Stomach (tissue), 9 donors: ENCODE measurements around the gene PLEKHG4B. TPM values are rescaled to one million over a fixed set of nuclear protein-coding genes. Genes with fewer than 3 reads are reported as not detected.
"Not testable (repeated sequence)": the region's sequence is repeated elsewhere in the genome, so short reads cannot be mapped to it uniquely, and the experiment has no call there.

Source experiments
- DNase-seq, 2 donors: peaks; one replicate each; pipeline versions ENCODE4 v3.0.0 to v3.0.0-alpha.2; 2013 to 2019
- H3K27ac ChIP-seq, 5 donors: fragments of 200-600 bp in 4 of 5; sonication (generic) in 4 of 5; one replicate each; pipeline ENCODE4 v1.5.1; 2013 to 2019; ENCODE audit warnings: mild to moderate bottlenecking in 1 of 5, moderate library complexity in 1 of 5
- H3K27me3 ChIP-seq, 3 donors: fragments of 200-600 bp; sonication (generic); one replicate each; pipeline ENCODE4 v1.5.1; 2017 to 2019; ENCODE audit warnings: mixed run types in 1 of 3
- H3K36me3 ChIP-seq, 4 donors: fragments of 200-600 bp; sonication (generic); 1 replicate in 3 of 4; 2 replicates in 1 of 4; pipeline ENCODE4 v1.5.1; 2016 to 2019
- H3K4me1 ChIP-seq, 4 donors: fragments of 200-600 bp; sonication (generic); one replicate each; pipeline ENCODE4 v1.5.1; 2016 to 2019
- H3K4me3 ChIP-seq, 4 donors: fragments of 200-600 bp; sonication (generic) in 3 of 4; one replicate each; pipeline ENCODE4 v1.5.1; 2016 to 2019; ENCODE audit warnings: mild to moderate bottlenecking in 1 of 4
- H3K9me3 ChIP-seq, 4 donors: fragments of 200-600 bp; sonication (generic); one replicate each; pipeline ENCODE4 v1.5.1; 2016 to 2019
- CTCF ChIP-seq, 7 experiments: fragments of 450-650 bp in 4 of 7; fragments of 200-600 bp in 3 of 7; sonication (generic) in 3 of 7; IDR thresholded peaks; one replicate each; pipeline ENCODE4 v1.5.1; 2016 to 2019; ENCODE audit warnings: antibody characterized with exemption in 7 of 7, control low read depth in 2 of 7, mild to moderate bottlenecking in 1 of 7
- EP300 ChIP-seq: sonication (generic); formaldehyde crosslinking; IDR thresholded peaks from one replicate; pipeline ENCODE4 v1.6.1; 2017; ENCODE audit warnings: antibody characterized with exemption
- POLR2A ChIP-seq, 4 donors: fragments of 450-650 bp; IDR thresholded peaks; one replicate each; pipeline ENCODE4 v1.6.1; 2016; ENCODE audit warnings: antibody characterized with exemption in 4 of 4, control low read depth in 2 of 4, mild to moderate bottlenecking in 1 of 4, moderate library complexity in 1 of 4
- POLR2AphosphoS5 ChIP-seq, 3 donors: sonication (generic); formaldehyde crosslinking; IDR thresholded peaks; one replicate each; pipeline ENCODE4 v1.6.1; 2016; ENCODE audit warnings: antibody characterized with exemption in 3 of 3
- WGBS, 5 donors: extraction: QIAGEN DNeasy Blood & Tissue Kit in 3 of 5; methylation state at CpG; one replicate each; pipeline versions ENCODE4 v1.1.5 to v1.1.7; 2013 to 2018; 5-methylcytosine and 5-hydroxymethylcytosine counted together
- intact Hi-C: fragments of 100-400 bp; cut with DNase I; formaldehyde crosslinking; loops from one replicate; pipeline ENCODE4 v1.15.1; 2023; ENCODE audit warnings: low total_unique reads
- polyA plus RNA-seq, 3 donors: library from polyadenylated mRNA; stranded (reverse); fragments of 200-250 nt; gene quantifications; one replicate each; pipeline ENCODE4 v1.2.3, GENCODE V29; 2013
- total RNA-seq, 5 donors: library from RNA; depleted of rRNA; stranded (reverse); fragments of >200 nt; gene quantifications; one replicate each; pipeline versions ENCODE4 v1.1.0 to v1.2.3, GENCODE V29; 2014 to 2016
- donor health status: healthy with polysubstance abuse.
- donor health status: Bipolar disorder and iron deficiency.
- donor health status: healthy.

The PLEKHG4B gene
- total and polyA plus RNA-seq, 8 donors = 0.15 to 4.3 (median 1.8) TPM; not detected in 1

- no peaks in the 10 kb centered on the region for H3K27me3 ChIP-seq
- H3K9me3 ChIP-seq = no peaks in the 10 kb centered on the region
- no peak overlapping the region for H3K27ac ChIP-seq
- no peak overlapping the region for H3K4me3 ChIP-seq
- DNase-seq = no peak
- 90 to 95% (median 92%) methylated on average over 12 of the region's 12 CpGs for WGBS, 5 donors
- TF ChIP-seq POLR2AphosphoS5 (IDR thresholded peaks at IDR 0.05) = no peak
- TF ChIP-seq POLR2A (IDR thresholded peaks at IDR 0.05) = no peak
- TF ChIP-seq CTCF (IDR thresholded peaks at IDR 0.05) = no peak
- no peak for TF ChIP-seq EP300
- peaks cover 0 to 26% (median 15%) of the 10 kb centered on the region in 4 donors for H3K4me1 ChIP-seq
- H3K36me3 ChIP-seq = peaks cover 0 to 19% (median 14%) of the 10 kb centered on the region in 4 donors
- intact Hi-C loops = no loop called here
Observed at GRCh38 chr5:213803-214395, 121.9 kb downstream of the PLEKHG4B start.

GRCh38 chr5:215256-215655 lies 123.3 kb downstream of the PLEKHG4B start:
- H3K9me3 ChIP-seq, H3K27me3 ChIP-seq, H3K27ac ChIP-seq, intact Hi-C loops, H3K4me3 ChIP-seq, DNase-seq: not testable (repeated sequence)
- WGBS, 5 donors = 67 to 100% (median 91%) methylated on average over 1 to 2 of the region's 2 CpGs
- Histone ChIP-seq H3K36me3 (peaks cover 0 to 19% (median 14%) of the 10 kb centered on the region in 4 donors), H3K4me1 (peaks cover 7 to 39% (median 22%) of the 10 kb centered on the region in 4 donors)

- H3K9me3 ChIP-seq, DNase-seq, H3K4me3 ChIP-seq, intact Hi-C loops, H3K27ac ChIP-seq, H3K27me3 ChIP-seq: not testable (repeated sequence)
- Histone ChIP-seq H3K36me3 (peaks cover 0 to 19% (median 14%) of the 10 kb centered on the region in 4 donors), H3K4me1 (peaks cover 11 to 47% (median 28%) of the 10 kb centered on the region in 4 donors)
- WGBS, 5 donors = 82 to 89% (median 87%) methylated on average over 9 of the region's 10 CpGs
Observed at GRCh38 chr5:216076-216475, 124.1 kb downstream of the PLEKHG4B start.

GRCh38 chr5:217494-218456 lies 125.8 kb downstream of the PLEKHG4B start, which contains the start of the genes CCDC127 and SDHA:
Gene CCDC127 (minus strand): TSS chr5:218153. CDS start chr5:216849, 1,304 bp downstream.
Gene SDHA (plus strand): TSS chr5:218320. CDS start chr5:218356, 36 bp downstream.
- H3K27ac ChIP-seq = peak within 1 kb of the TSS; percentile 88 to 94 (median 93)
- 0 to 2% (median 1%) methylated on average over 21 to 75 of the region's 75 CpGs for WGBS, 5 donors
- H3K4me3 ChIP-seq = peak within 1 kb of the TSS; percentile 89 to 98 (median 98)
- intact Hi-C loops, H3K27me3 ChIP-seq, H3K9me3 ChIP-seq: not testable (repeated sequence)
- peaks cover 0 to 19% (median 14%) of the 10 kb centered on the region in 4 donors for H3K36me3 ChIP-seq
- DNase-seq = peak; percentile 98 to 99
- TF ChIP-seq CTCF (IDR thresholded peaks at IDR 0.05) = peak in 2 of 7 experiments; percentile 21 to 48
- TF ChIP-seq POLR2A (IDR thresholded peaks at IDR 0.05) = peak in 2 of 4 donors; percentile 34 to 51
- peak; percentile 93 to 98 (median 95) for TF ChIP-seq POLR2AphosphoS5 (IDR thresholded peaks at IDR 0.05)
- peaks cover 11 to 64% (median 39%) of the 10 kb centered on the region in 4 donors for H3K4me1 ChIP-seq
